Activated T-helper 17 cell treated with anti-CD3 and anti-CD28 coated beads, Interleukin-2, amount 50 U/mL, for 72 hours (primary cell): ENCODE measurements around the gene HLA-DMB. TPM values are rescaled to one million over a fixed set of nuclear protein-coding genes. Genes with fewer than 3 reads are reported as not detected.

Source experiments
- ATAC-seq: fragments of 150-1000 bp; cut with Tn5 transposase; replicated peaks from 2 replicates; pipeline ENCODE4 v1.10.0; 2021; ENCODE audit warnings: mild to moderate bottlenecking, moderate library complexity
- H3K27ac Mint-ChIP-seq: one replicate; pipeline ENCODE4 v1.8.0; 2022; ENCODE audit warnings: mixed read lengths
- H3K27me3 Mint-ChIP-seq: one replicate; pipeline ENCODE4 v1.8.0; 2022; ENCODE audit warnings: mixed read lengths
- H3K36me3 Mint-ChIP-seq: one replicate; pipeline ENCODE4 v1.8.0; 2022; ENCODE audit warnings: low read depth, mild to moderate bottlenecking, mixed read lengths
- H3K4me1 Mint-ChIP-seq: one replicate; pipeline ENCODE4 v1.8.0; 2022; ENCODE audit warnings: mixed read lengths
- H3K4me3 Mint-ChIP-seq: one replicate; pipeline ENCODE4 v1.8.0; 2022; ENCODE audit warnings: mild to moderate bottlenecking, mixed read lengths
- H3K9me3 Mint-ChIP-seq: one replicate; pipeline ENCODE4 v1.8.0; 2022; ENCODE audit warnings: mixed read lengths
- total RNA-seq, 2 donors: library from RNA; stranded (reverse); gene quantifications; one replicate each; pipeline ENCODE4 v1.2.3, GENCODE V29; 2022

The HLA-DMB gene
- total RNA-seq, 2 donors from 2014 or later, result 2.7 to 17.7 TPM

- H3K27ac Mint-ChIP-seq, result no peak overlapping the region
- no peaks in the 10 kb centered on the region for H3K36me3 Mint-ChIP-seq
- no peak for ATAC-seq
- no peaks in the 10 kb centered on the region for H3K4me1 Mint-ChIP-seq
- H3K27me3 Mint-ChIP-seq, result no peaks in the 10 kb centered on the region
- H3K4me3 Mint-ChIP-seq, result no peak overlapping the region
- no peaks in the 10 kb centered on the region for H3K9me3 Mint-ChIP-seq
Observed at GRCh38 chr6:32932132-32932868, 8.5 kb downstream of the HLA-DMB start.

- ATAC-seq, result no peak
- no peaks in the 10 kb centered on the region for H3K36me3 Mint-ChIP-seq
- no peak overlapping the region for H3K27ac Mint-ChIP-seq
- no peaks in the 10 kb centered on the region for H3K27me3 Mint-ChIP-seq
- H3K4me3 Mint-ChIP-seq, result no peak overlapping the region
- no peaks in the 10 kb centered on the region for H3K9me3 Mint-ChIP-seq
- H3K4me1 Mint-ChIP-seq, result no peaks in the 10 kb centered on the region
Observed at GRCh38 chr6:32931211-32931610, 9.6 kb downstream of the HLA-DMB start.

- H3K4me3 Mint-ChIP-seq, result no peak overlapping the region
- H3K4me1 Mint-ChIP-seq, result no peaks in the 10 kb centered on the region
- H3K27ac Mint-ChIP-seq, result no peak overlapping the region
- ATAC-seq, result no peak
- peaks cover 10% of the 10 kb centered on the region for H3K27me3 Mint-ChIP-seq
- H3K9me3 Mint-ChIP-seq, result no peaks in the 10 kb centered on the region
- H3K36me3 Mint-ChIP-seq, result no peaks in the 10 kb centered on the region
Observed at GRCh38 chr6:32922083-32922482, 18.7 kb downstream of the HLA-DMB start.

DNA sequence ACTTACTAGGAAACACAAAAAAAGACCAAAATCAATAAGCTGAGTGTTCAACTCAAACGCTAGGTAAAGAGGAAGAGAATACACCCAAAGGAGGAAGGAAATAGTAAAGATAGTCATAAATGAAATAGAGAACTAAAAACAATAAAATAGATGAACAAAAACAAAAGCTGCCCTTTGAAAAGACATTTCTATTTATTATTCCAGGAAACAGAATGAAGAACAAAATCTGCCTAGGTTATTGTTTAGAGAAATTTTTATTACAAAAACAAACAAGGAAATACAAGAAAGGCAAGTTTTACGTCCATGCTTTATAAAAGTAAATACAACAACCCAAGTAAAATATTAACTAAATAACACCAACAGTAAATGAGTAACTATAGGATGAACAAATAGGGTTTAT lies 20.1 kb downstream of the HLA-DMB start:
- Mint-ChIP-seq H3K27me3 (peaks cover 10% of the 10 kb centered on the region), H3K9me3 (no peaks in the 10 kb centered on the region), H3K4me1 (no peaks in the 10 kb centered on the region), H3K36me3 (no peaks in the 10 kb centered on the region), H3K27ac (no peak overlapping the region), H3K4me3 (no peak overlapping the region)
- no peak for ATAC-seq

- no peak for ATAC-seq
- no peak overlapping the region for H3K4me3 Mint-ChIP-seq
- no peaks in the 10 kb centered on the region for H3K36me3 Mint-ChIP-seq
- no peaks in the 10 kb centered on the region for H3K9me3 Mint-ChIP-seq
- H3K27ac Mint-ChIP-seq, result no peak overlapping the region
- H3K4me1 Mint-ChIP-seq, result no peaks in the 10 kb centered on the region
- H3K27me3 Mint-ChIP-seq, result peaks cover 1% of the 10 kb centered on the region
Observed at GRCh38 chr6:32912951-32913350, 27.9 kb downstream of the HLA-DMB start.

GRCh38 chr6:32908897-32909296 lies 31.9 kb downstream of the HLA-DMB start:
- no peaks in the 10 kb centered on the region for H3K27me3 Mint-ChIP-seq
- H3K4me1 Mint-ChIP-seq, result no peaks in the 10 kb centered on the region
- H3K9me3 Mint-ChIP-seq, result no peaks in the 10 kb centered on the region

DNA sequence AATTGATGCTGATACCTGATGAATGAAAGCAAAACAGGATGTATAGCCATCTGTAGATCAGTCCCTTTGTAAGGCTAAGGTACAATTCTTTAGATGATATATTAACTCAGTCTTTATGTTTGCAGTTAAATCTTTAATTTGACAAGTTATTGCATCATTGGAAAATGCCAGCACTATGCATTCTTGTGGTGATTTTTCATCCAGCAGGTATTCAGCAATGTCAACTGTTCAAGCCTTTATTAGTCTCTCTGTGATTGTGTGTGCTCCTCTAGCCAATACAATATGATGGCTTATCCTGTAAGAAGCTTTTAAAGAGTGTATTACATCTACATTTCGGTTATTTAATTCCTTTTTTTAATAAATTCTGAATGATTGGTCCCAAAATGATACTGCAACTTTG lies 34.3 kb downstream of the HLA-DMB start:
- H3K36me3 Mint-ChIP-seq, result peaks cover 4% of the 10 kb centered on the region

More at GRCh38 chr6:32908897-32909296, 31.9 kb downstream of the HLA-DMB start:
- H3K4me3 Mint-ChIP-seq, result no peak overlapping the region
- no peak overlapping the region for H3K27ac Mint-ChIP-seq
- no peaks in the 10 kb centered on the region for H3K36me3 Mint-ChIP-seq
- ATAC-seq, result no peak

GRCh38 chr6:32905078-32905477 lies 35.8 kb downstream of the HLA-DMB start:
- Mint-ChIP-seq H3K4me1 (no peaks in the 10 kb centered on the region), H3K27me3 (no peaks in the 10 kb centered on the region), H3K9me3 (no peaks in the 10 kb centered on the region), H3K4me3 (no peak overlapping the region), H3K27ac (no peak overlapping the region), H3K36me3 (peaks cover 18% of the 10 kb centered on the region)
- no peak for ATAC-seq

More for the DNA sequence above, 34.3 kb downstream of the HLA-DMB start:
- Mint-ChIP-seq H3K27ac (no peak overlapping the region), H3K4me3 (no peak overlapping the region), H3K4me1 (no peaks in the 10 kb centered on the region), H3K27me3 (no peaks in the 10 kb centered on the region), H3K9me3 (no peaks in the 10 kb centered on the region)
- ATAC-seq, result no peak

DNA sequence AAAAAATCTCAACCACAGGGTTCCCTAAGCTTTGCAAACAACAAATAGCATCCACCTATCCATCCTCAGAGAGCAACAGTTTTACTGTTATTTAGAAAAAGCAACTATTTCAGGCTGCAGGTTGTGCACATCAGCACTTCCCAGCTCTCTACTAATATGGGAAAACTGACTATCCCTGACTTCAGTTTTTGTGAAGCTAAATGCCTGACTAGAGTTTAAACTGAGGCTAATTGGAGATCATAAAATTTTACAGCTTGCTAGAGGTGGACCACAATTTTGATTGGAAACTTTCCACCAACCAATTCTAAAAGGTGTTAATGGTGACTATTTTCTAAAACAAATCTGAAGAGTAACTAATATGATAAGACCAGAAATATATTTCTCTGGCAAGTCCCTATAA lies 36.9 kb downstream of the HLA-DMB start:
- Mint-ChIP-seq H3K9me3 (no peaks in the 10 kb centered on the region), H3K4me1 (no peaks in the 10 kb centered on the region), H3K4me3 (no peak overlapping the region), H3K36me3 (peaks cover 18% of the 10 kb centered on the region), H3K27ac (no peak overlapping the region), H3K27me3 (no peaks in the 10 kb centered on the region)
- ATAC-seq, result no peak

- no peaks in the 10 kb centered on the region for H3K27me3 Mint-ChIP-seq
- no peaks in the 10 kb centered on the region for H3K36me3 Mint-ChIP-seq
- peak overlapping the region; percentile 93 for H3K4me3 Mint-ChIP-seq
- peaks cover 18% of the 10 kb centered on the region for H3K4me1 Mint-ChIP-seq
- H3K9me3 Mint-ChIP-seq, result no peaks in the 10 kb centered on the region
- H3K27ac Mint-ChIP-seq, result peak overlapping the region; percentile 90
- peak; percentile 20 for ATAC-seq
Observed at GRCh38 chr6:32895006-32895345, 45.9 kb downstream of the HLA-DMB start.

- Mint-ChIP-seq H3K4me1 (peaks cover 18% of the 10 kb centered on the region), H3K27ac (peak overlapping the region; percentile 90), H3K27me3 (no peaks in the 10 kb centered on the region), H3K9me3 (no peaks in the 10 kb centered on the region), H3K4me3 (peak overlapping the region; percentile 93), H3K36me3 (no peaks in the 10 kb centered on the region)
- ATAC-seq, result peak; percentile 99
Observed at GRCh38 chr6:32894085-32895005, 46.5 kb downstream of the HLA-DMB start.

- Mint-ChIP-seq H3K27ac (no peak overlapping the region), H3K36me3 (no peaks in the 10 kb centered on the region), H3K4me3 (no peak overlapping the region), H3K4me1 (no peaks in the 10 kb centered on the region), H3K9me3 (no peaks in the 10 kb centered on the region), H3K27me3 (no peaks in the 10 kb centered on the region)
- ATAC-seq, result no peak
Observed at GRCh38 chr6:32890831-32891230, 50.0 kb downstream of the HLA-DMB start.

DNA sequence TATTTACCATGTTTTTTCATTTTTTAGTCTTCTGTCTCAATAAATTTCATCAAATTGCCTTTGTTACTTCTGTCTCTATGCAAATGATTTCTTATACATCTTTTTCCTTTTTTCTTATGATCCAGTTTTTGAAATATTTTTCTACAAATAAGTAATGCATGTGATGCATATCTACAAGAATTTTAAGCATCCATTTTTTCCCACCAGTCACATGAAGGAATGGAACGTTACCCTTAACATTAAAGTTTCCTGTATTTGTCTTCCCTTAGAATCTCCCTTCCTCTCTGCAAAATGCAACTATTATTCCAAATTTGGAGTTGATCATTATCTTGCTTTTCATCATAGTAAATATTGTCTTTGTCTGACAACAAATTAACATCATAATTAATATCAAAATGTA lies 51.3 kb downstream of the HLA-DMB start:
- no peak overlapping the region for H3K27ac Mint-ChIP-seq
- ATAC-seq, result no peak
- no peaks in the 10 kb centered on the region for H3K36me3 Mint-ChIP-seq
- H3K4me1 Mint-ChIP-seq, result no peaks in the 10 kb centered on the region
- no peak overlapping the region for H3K4me3 Mint-ChIP-seq
- H3K9me3 Mint-ChIP-seq, result no peaks in the 10 kb centered on the region
- no peaks in the 10 kb centered on the region for H3K27me3 Mint-ChIP-seq

DNA sequence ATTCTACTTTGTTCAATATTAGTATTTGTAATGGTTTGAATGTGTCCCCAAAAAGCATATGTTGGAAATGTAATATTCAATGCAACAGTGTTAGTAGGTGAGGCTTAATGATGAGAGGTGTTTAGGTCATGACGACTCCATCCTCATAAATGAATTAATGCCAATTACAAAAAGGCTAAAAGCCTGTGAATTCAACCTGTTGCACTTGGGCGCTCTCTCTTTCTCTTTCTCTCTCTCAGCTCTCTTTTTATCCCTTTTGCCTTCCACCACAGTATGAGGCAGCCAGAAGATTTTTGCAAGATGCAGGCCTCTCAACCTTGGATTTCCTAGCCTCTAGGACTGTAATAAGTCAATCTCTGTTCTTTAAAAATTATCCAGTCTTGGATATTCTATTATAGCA lies 52.3 kb downstream of the HLA-DMB start:
- H3K27me3 Mint-ChIP-seq, result no peaks in the 10 kb centered on the region
- no peaks in the 10 kb centered on the region for H3K4me1 Mint-ChIP-seq
- no peak overlapping the region for H3K27ac Mint-ChIP-seq
- no peak overlapping the region for H3K4me3 Mint-ChIP-seq
- no peaks in the 10 kb centered on the region for H3K36me3 Mint-ChIP-seq
- ATAC-seq, result no peak
- no peaks in the 10 kb centered on the region for H3K9me3 Mint-ChIP-seq

DNA sequence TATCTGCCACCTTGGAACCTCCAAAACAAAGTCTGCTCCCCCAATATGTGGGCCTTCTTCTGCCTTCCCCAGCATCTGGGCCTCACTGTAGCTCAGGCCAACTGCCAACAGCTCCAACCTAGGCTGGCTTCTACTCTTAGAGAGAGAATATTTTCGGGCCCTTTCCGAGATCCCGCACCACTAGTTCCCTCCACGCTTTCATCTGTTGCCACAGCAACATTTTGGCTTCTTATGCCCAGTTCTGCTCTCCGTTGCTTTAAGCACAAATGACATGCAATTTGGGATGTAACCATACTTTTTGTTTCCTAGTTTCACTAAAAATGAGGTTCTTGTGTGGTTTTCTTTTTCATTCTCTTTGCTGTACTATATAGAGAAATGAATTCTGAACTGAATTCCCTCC lies 53.2 kb downstream of the HLA-DMB start:
- Mint-ChIP-seq H3K27ac (no peak overlapping the region), H3K9me3 (no peaks in the 10 kb centered on the region), H3K4me3 (no peak overlapping the region), H3K36me3 (no peaks in the 10 kb centered on the region), H3K27me3 (no peaks in the 10 kb centered on the region), H3K4me1 (peaks cover 1% of the 10 kb centered on the region)
- no peak for ATAC-seq
